Gastrocnemius medialis (tissue), 4 donors: Measurements from ENCODE around the gene WNT11.
A peak's percentile ranks its signal among the peaks of the same experiment; 100 is the strongest.

Source experiments
- POLR2A ChIP-seq, 2 donors: fragments of 450-650 bp; IDR thresholded peaks; one replicate each; pipeline ENCODE4 v1.6.1; 2017; ENCODE audit warnings: antibody characterized with exemption in 2 of 2, mild to moderate bottlenecking in 2 of 2, moderate library complexity in 2 of 2
- TF ChIP-seq, protein P1 (sequence below), 5 experiments: fragments of 450-650 bp in 3 of 5; fragments of 200-600 bp in 2 of 5; sonication (generic) in 2 of 5; IDR thresholded peaks in 4 of 5; conservative IDR thresholded peaks in 1 of 5; 1 replicate in 4 of 5; 2 replicates in 1 of 5; pipeline ENCODE4 v1.5.1; 2016 to 2019; ENCODE audit warnings: antibody characterized with exemption in 5 of 5, mild to moderate bottlenecking in 3 of 5, moderate library complexity in 3 of 5

DNA sequence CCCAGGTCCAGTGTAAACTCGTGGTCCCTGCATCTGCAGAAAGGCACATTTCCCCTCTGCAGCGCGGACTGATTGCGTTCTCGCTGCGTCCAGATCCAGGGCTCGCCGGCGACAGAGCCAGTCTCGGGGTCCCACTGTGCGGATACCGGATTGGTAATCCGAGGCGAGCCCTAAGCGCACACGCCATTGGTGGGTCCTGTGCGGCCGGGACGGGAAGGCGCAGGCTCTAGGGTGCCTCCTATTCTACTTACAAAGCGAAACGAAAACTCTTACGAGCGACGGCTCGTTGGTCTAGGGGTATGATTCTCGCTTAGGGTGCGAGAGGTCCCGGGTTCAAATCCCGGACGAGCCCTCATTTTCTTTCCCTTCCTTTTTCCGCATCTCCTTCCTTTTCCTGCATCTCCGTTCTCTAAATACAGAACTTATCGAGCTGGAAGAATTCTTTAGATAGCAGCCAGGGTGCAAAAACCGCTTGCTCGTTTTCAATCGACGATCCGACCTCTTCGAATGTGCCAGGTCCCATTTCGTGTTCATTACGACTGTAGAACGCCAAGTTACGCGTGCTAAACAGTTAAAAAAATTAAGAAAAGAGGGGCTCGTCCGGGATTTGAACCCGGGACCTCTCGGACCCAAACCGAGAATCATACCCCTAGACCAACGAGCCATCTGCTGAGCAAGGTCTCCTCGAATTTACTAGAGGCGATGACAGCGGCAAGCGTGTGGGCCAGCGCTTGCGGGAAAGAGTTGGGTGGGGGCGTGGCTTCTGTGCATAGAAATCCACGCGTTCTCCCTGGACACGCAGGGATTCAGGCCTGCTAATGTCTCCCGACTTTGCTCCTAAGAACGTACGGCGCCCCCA, 29.2 kb upstream of the WNT11 start:
- TF ChIP-seq, protein P1, sequence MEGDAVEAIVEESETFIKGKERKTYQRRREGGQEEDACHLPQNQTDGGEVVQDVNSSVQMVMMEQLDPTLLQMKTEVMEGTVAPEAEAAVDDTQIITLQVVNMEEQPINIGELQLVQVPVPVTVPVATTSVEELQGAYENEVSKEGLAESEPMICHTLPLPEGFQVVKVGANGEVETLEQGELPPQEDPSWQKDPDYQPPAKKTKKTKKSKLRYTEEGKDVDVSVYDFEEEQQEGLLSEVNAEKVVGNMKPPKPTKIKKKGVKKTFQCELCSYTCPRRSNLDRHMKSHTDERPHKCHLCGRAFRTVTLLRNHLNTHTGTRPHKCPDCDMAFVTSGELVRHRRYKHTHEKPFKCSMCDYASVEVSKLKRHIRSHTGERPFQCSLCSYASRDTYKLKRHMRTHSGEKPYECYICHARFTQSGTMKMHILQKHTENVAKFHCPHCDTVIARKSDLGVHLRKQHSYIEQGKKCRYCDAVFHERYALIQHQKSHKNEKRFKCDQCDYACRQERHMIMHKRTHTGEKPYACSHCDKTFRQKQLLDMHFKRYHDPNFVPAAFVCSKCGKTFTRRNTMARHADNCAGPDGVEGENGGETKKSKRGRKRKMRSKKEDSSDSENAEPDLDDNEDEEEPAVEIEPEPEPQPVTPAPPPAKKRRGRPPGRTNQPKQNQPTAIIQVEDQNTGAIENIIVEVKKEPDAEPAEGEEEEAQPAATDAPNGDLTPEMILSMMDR (IDR thresholded peaks at IDR 0.05 in 4 of 5, conservative IDR thresholded peaks at IDR 0.05 in 1 of 5), result no peak
- peak in 1 of 2 donors; percentile 17 for TF ChIP-seq POLR2A (IDR thresholded peaks at IDR 0.05)
